K562 (cell line): ENCODE data around the gene MINDY4. TPM values are rescaled to one million over a fixed set of nuclear protein-coding genes. Genes with fewer than 3 reads are reported as not detected.

ENCODE experiments used
- ATAC-seq: fragments of 200-7000 bp; cut with Tn5 transposase; 3 replicates; pipeline ENCODE4 v1.9.1; 2020; ENCODE audit warnings: moderate library complexity
- BruUV-seq: library from RNA; stranded (reverse); fragments of 400-500 nt; replicated peaks from 2 replicates; lab custom pipeline; 2021; lab: Mats Ljungman, UMichigan
- CTCF ChIA-PET: fragments of 300-600 bp; formaldehyde crosslinking; extraction: SDS; loops from one replicate; lab custom pipeline; 2021; ENCODE audit warnings: low intra/inter-chr PET ratio; lab: Yijun Ruan, JAX
- POLR2A ChIA-PET: fragments of 300-600, 350-650 bp; sonication (Branson Sonifier 250); formaldehyde crosslinking; extraction: SDS; loops from one replicate; lab custom pipeline; 2021; ENCODE audit warnings: antibody characterized with exemption, inconsistent platforms; lab: Yijun Ruan, JAX
- DNase-seq, 4 experiments: peaks; one replicate each; pipeline versions ENCODE4 v3.0.0 to v3.0.0-alpha.2; 2011 to 2018; ENCODE audit warnings: low spot score in 3 of 4, mixed read lengths in 3 of 4; ENCODE audit errors: extremely low read depth in 1 of 4
- FAIRE-seq: peaks from 2 replicates; lab custom pipeline; 2011; peaks lifted over from hg19 to GRCh38; lab: Jason Lieb, UNC
- H2AFZ ChIP-seq: 2 replicates; pipeline ENCODE4 v1.6.0; 2011; ENCODE audit warnings: low read depth, low read length, control low read depth, inconsistent platforms
- H3K27ac ChIP-seq: fragments of 200-600 bp; 3 replicates; pipeline ENCODE4 v1.8.0; 2011; ENCODE audit warnings: low read depth, mild to moderate bottlenecking, control low read depth, inconsistent platforms, low read length, moderate library complexity, mixed read lengths; ENCODE audit errors: extremely low read depth
- H3K27me3 ChIP-seq, 2 experiments: fragments of 300-600 bp in 1 of 2; 2 replicates in 1 of 2; 3 replicates in 1 of 2; pipeline versions ENCODE4 v1.6.0 to v1.8.0; 2011; ENCODE audit warnings: inconsistent platforms in 2 of 2, low read length in 2 of 2, mild to moderate bottlenecking in 1 of 2, mixed read lengths in 1 of 2, moderate library complexity in 1 of 2; ENCODE audit not compliant: control insufficient read depth in 2 of 2, insufficient read depth in 2 of 2
- H3K36me3 ChIP-seq: fragments of 300-600 bp; 3 replicates; pipeline ENCODE4 v1.8.0; 2011; ENCODE audit warnings: mild to moderate bottlenecking, low read length, inconsistent platforms; ENCODE audit not compliant: control insufficient read depth, insufficient read depth
- H3K4me1 ChIP-seq, 2 experiments: fragments of 200-600 bp in 1 of 2; replicated peaks in 1 of 2; 2 replicates in 1 of 2; 3 replicates in 1 of 2; pipeline versions ENCODE4 v1.5.1 to v1.8.0; 2011; ENCODE audit warnings: inconsistent platforms in 2 of 2, low read length in 2 of 2, mild to moderate bottlenecking in 1 of 2, mixed read lengths in 1 of 2, moderate library complexity in 1 of 2; ENCODE audit not compliant: control insufficient read depth in 2 of 2, insufficient read depth in 2 of 2
- H3K4me2 ChIP-seq: 2 replicates; pipeline ENCODE4 v1.6.1; 2011; ENCODE audit warnings: low read length, control low read depth, inconsistent platforms, mixed read lengths; ENCODE audit not compliant: insufficient read depth
- H3K4me3 ChIP-seq: fragments of 200-600 bp; sonication (generic), shearing (Covaris generic); 2 replicates; pipeline ENCODE4 v1.5.1; 2016; ENCODE audit warnings: control low read depth, inconsistent platforms
- H3K79me2 ChIP-seq: fragments of 200-600 bp; 3 replicates; pipeline ENCODE4 v1.8.0; 2011; ENCODE audit warnings: low read length, inconsistent platforms; ENCODE audit not compliant: control insufficient read depth, insufficient read depth
- H3K9ac ChIP-seq, 2 experiments: 2 replicates each; pipeline versions ENCODE4 v1.6.0 to v1.6.1; 2011; ENCODE audit warnings: low read depth in 2 of 2, low read length in 2 of 2, control low read depth in 1 of 2, inconsistent platforms in 1 of 2, mild to moderate bottlenecking in 1 of 2, mixed read lengths in 1 of 2; ENCODE audit not compliant: insufficient read depth in 1 of 2
- H3K9me1 ChIP-seq: one replicate; pipeline ENCODE4 v1.6.0; 2011; ENCODE audit warnings: inconsistent platforms, mild to moderate bottlenecking, low read length, moderate library complexity; ENCODE audit not compliant: control insufficient read depth, insufficient read depth
- H3K9me3 ChIP-seq: replicated peaks from 2 replicates; pipeline ENCODE4 v1.5.1; 2011; ENCODE audit warnings: low read depth, low read length, inconsistent platforms; ENCODE audit not compliant: control insufficient read depth, insufficient read depth
- H4K20me1 ChIP-seq: replicated peaks from 2 replicates; pipeline ENCODE4 v1.6.1; 2011; ENCODE audit warnings: low read length, inconsistent platforms, mixed read lengths; ENCODE audit not compliant: control insufficient read depth, insufficient read depth
- CREB5 ChIP-seq: fragments of 250-450 bp; sonication (Bioruptor Pico); IDR thresholded peaks from 2 replicates; pipeline ENCODE4 v1.5.0; 2020; ENCODE audit warnings: mild to moderate bottlenecking
- CUX1 ChIP-seq: fragments of 200-800 bp; sonication (Bioruptor generic); IDR thresholded peaks from 2 replicates; pipeline ENCODE4 v1.6.1; 2016; ENCODE audit warnings: missing genetic modification characterization, missing compliant biosample characterization
- ELF4 ChIP-seq: fragments of 450-650 bp; formaldehyde crosslinking; IDR thresholded peaks from 2 replicates; pipeline ENCODE4 v1.4.0; 2022; ENCODE audit warnings: missing genetic modification characterization
- SOX6 ChIP-seq: fragments of 450-650 bp; IDR thresholded peaks from 2 replicates; pipeline ENCODE4 v1.6.1; 2014; ENCODE audit warnings: mild to moderate bottlenecking
- ZKSCAN8 ChIP-seq: fragments of 200-800 bp; sonication (Bioruptor generic); IDR thresholded peaks from 2 replicates; pipeline ENCODE4 v1.6.1; 2016; ENCODE audit warnings: missing genetic modification characterization, missing compliant biosample characterization
- ZNF316 ChIP-seq: fragments of 450-650 bp; IDR thresholded peaks from 2 replicates; pipeline ENCODE4 v1.6.1; 2016
- WGBS: fragments of 100-300 bp; shearing (Covaris generic); methylation state at CpG from one replicate; pipeline ENCODE4 v1.1.6; 2016; ENCODE audit warnings: low coverage, mixed read lengths; ENCODE audit not compliant: insufficient coverage; ENCODE audit errors: missing lambda C conversion rate; 5-methylcytosine and 5-hydroxymethylcytosine counted together
- in situ Hi-C: fragments of 300-500 bp; cut with MboI; formaldehyde crosslinking; loops from 4 replicates; pipeline ENCODE4 v1.15.0; 2018; ENCODE audit warnings: inconsistent platforms, mixed read lengths
- intact Hi-C: fragments of 100-400 bp; cut with micrococcal nuclease; formaldehyde crosslinking; loops from 2 replicates; pipeline ENCODE4 v1.14.2; 2022
- polyA plus RNA-seq, 8 experiments: library from polyadenylated mRNA; depleted of rRNA in 4 of 8; stranded (reverse) in 5 of 8; unstranded in 3 of 8; fragments of >200 nt; fragmentation: Nextera tagmentation in 2 of 8; fragmentation: Illumina TruSeq in 1 of 8; extraction: Ambion mirVana in 2 of 8; extraction: Trizol in 1 of 8; gene quantifications; 2 replicates each; pipeline versions ENCODE4 v1.2.1 to v1.2.3, GENCODE V29; 2011 to 2014; ENCODE audit warnings: inconsistent platforms in 1 of 8, missing spikeins in 1 of 8
- total RNA-seq, 7 experiments: library from RNA; depleted of rRNA in 6 of 7; stranded (reverse); fragments of >200 nt in 6 of 7; fragmentation: Illumina TruSeq in 2 of 7; extraction: Trizol in 2 of 7; gene quantifications; 2 replicates each; pipeline versions ENCODE4 v1.2.1 to v1.2.3, GENCODE V29; 2011 to 2021; ENCODE audit warnings: low replicate concordance in 1 of 7
- TF ChIP-seq, protein P1 (sequence below): fragments of 250-450 bp; sonication (Bioruptor Pico); IDR thresholded peaks from 2 replicates; pipeline ENCODE4 v1.8.0; 2021; ENCODE audit warnings: moderate library complexity, mild to moderate bottlenecking, inconsistent platforms

MINDY4 gene
- total and polyA plus RNA-seq, 9 of the 15 experiments (the other 6 are each of a cell fraction or from before 2014, with no cell fraction given), result 2.1 to 16.7 (median 11.0) TPM

- H3K27me3 ChIP-seq, result no peaks in the 10 kb centered on the region
- POLR2A ChIA-PET, result interaction anchor here (0.6 kb wide), 1 partner anchor 232 kb away, joined by 3 read pairs; no protein-coding TSS in a partner anchor
- in situ Hi-C loops (no loop called here), intact Hi-C loops (no loop called here)
- H3K27ac ChIP-seq, result no peak overlapping the region
- H3K9me1 ChIP-seq, result no peaks in the 10 kb centered on the region
- WGBS, result 77% methylated on average over 10 of the region's 10 CpGs
- H4K20me1 ChIP-seq, result no peaks in the 10 kb centered on the region; the same call in 1 of the 2 replicates
- TF ChIP-seq ELF4 (CRISPR knock-in tag), result no peak
- FAIRE-seq (no peak), DNase-seq (no peak), ATAC-seq (no peak)
- no peaks in the 10 kb centered on the region for H3K9me3 ChIP-seq
- no peak overlapping the region; a peak in 1 of 4 replicates for H3K9ac ChIP-seq
- H3K79me2 ChIP-seq, result no peaks in the 10 kb centered on the region
- BruUV-seq, result no TSS peak
- H2AFZ ChIP-seq, result no peak overlapping the region
- no peaks in the 10 kb centered on the region for H3K4me1 ChIP-seq
- H3K4me2 ChIP-seq, result no peak overlapping the region
- no peak overlapping the region for H3K4me3 ChIP-seq
- CTCF ChIA-PET, result no interaction called here
- H3K36me3 ChIP-seq, result no peaks in the 10 kb centered on the region; the same call in 2 of the 3 replicates
Measured at GRCh38 chr7:30859202-30859939, 88.2 kb downstream of the MINDY4 start.

DNA sequence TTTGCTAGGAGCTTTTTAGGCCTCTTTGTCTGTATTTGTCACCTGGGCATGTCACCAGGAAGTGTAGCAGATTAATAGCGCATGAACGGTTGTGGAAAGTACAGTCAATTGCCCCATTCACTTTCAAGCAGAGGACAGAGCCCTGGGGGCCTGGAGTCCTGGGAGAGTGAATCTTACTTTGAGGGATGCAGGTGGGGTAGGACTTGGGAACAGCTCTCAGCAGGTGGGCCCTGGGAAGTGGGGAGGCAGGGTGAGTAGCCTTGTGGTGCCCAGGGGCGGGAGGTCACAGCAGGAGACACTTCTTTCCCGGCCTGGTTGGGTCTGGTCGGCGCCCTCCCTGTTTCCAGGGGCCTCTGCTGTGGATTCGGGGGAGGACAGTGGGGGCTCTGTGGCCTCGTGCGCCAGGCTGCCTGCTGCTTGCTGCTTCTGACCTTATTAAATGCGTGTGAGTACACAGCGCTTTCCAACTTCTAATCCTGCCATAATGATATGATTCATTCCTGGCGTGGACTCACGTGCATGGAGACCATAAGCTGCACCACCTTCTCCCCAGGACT is 88.8 kb downstream of the MINDY4 start:
- Histone ChIP-seq H3K27ac (no peak overlapping the region), H3K9me1 (no peaks in the 10 kb centered on the region), H3K27me3 (no peaks in the 10 kb centered on the region), H3K36me3 (no peaks in the 10 kb centered on the region; the same call in 2 of the 3 replicates), H3K9me3 (no peaks in the 10 kb centered on the region), H2AFZ (no peak overlapping the region), H3K9ac (no peak overlapping the region), H4K20me1 (no peaks in the 10 kb centered on the region; the same call in 1 of the 2 replicates), H3K4me2 (no peak overlapping the region), H3K4me1 (no peaks in the 10 kb centered on the region; a peak in 1 of 5 replicates), H3K79me2 (no peaks in the 10 kb centered on the region), H3K4me3 (no peak overlapping the region)
- in situ Hi-C loops (no loop called here), intact Hi-C loops (no loop called here)
- DNase-seq, result no peak
- BruUV-seq, result no TSS peak
- ATAC-seq, result no peak
- ChIA-PET POLR2A (no interaction called here), CTCF (no interaction called here)
- FAIRE-seq, result no peak
- WGBS, result 85% methylated on average over 13 of the region's 13 CpGs
- no peak for TF ChIP-seq CREB5 (CRISPR knock-in tag)
- TF ChIP-seq ZKSCAN8 (CRISPR knock-in tag), result no peak
- TF ChIP-seq ZNF316, result no peak
- TF ChIP-seq, protein P1, sequence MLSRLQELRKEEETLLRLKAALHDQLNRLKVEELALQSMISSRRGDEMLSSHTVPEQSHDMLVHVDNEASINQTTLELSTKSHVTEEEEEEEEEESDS, result no peak
- no peak for TF ChIP-seq SOX6
- TF ChIP-seq CUX1 (CRISPR knock-in tag), result no peak
